Caco-2 (cell line): ENCODE measurements around the gene AGAP1. TPM values are rescaled to one million over a fixed set of nuclear protein-coding genes. Genes with fewer than 3 reads are reported as not detected.

ENCODE experiments used
- BruUV-seq: library from RNA; stranded (reverse); fragments of 400-500 nt; replicated peaks from 2 replicates; lab custom pipeline; 2021; lab: Mats Ljungman, UMichigan
- CTCF ChIA-PET: fragments of 300-600 bp; sonication (Branson Sonifier 250); formaldehyde crosslinking; loops from one replicate; lab custom pipeline; 2022; ENCODE audit warnings: antibody characterized with exemption; lab: Charles Lee
- POLR2A ChIA-PET: fragments of 300-600 bp; sonication (Branson Sonifier 250); formaldehyde crosslinking; loops from one replicate; lab custom pipeline; 2022; ENCODE audit warnings: antibody characterized with exemption; lab: Charles Lee
- DNase-seq, 2 experiments: peaks; one replicate each; pipeline versions ENCODE4 v3.0.0 to v3.0.0-alpha.2; 2020 to 2022
- H3K27me3 ChIP-seq: replicated peaks from 2 replicates; pipeline ENCODE4 v1.6.0; 2011; ENCODE audit warnings: low read length; ENCODE audit not compliant: control insufficient read depth, insufficient read depth
- H3K36me3 ChIP-seq: 2 replicates; pipeline ENCODE4 v1.5.1; 2011; ENCODE audit warnings: low read length; ENCODE audit not compliant: control insufficient read depth, insufficient read depth
- H3K4me1 ChIP-seq: fragments of 250-450 bp; sonication (Bioruptor Pico); 2 replicates; pipeline ENCODE4 v1.5.1; 2020; ENCODE audit warnings: mild to moderate bottlenecking
- H3K4me3 ChIP-seq: 2 replicates; pipeline ENCODE4 v1.5.1; 2011; ENCODE audit warnings: low read depth, mild to moderate bottlenecking, control low read depth, low read length
- H3K9me3 ChIP-seq: fragments of 250-450 bp; sonication (Bioruptor Pico); 2 replicates; pipeline ENCODE4 v1.5.1; 2020; ENCODE audit warnings: mild to moderate bottlenecking, moderate library complexity
- H3K27ac Mint-ChIP-seq: one replicate; pipeline ENCODE4 v1.8.0; 2022; ENCODE audit warnings: mixed read lengths; ENCODE audit not compliant: unreplicated experiment
- H3K27me3 Mint-ChIP-seq: one replicate; pipeline ENCODE4 v1.8.0; 2022; ENCODE audit warnings: mixed read lengths; ENCODE audit not compliant: insufficient read depth, unreplicated experiment
- H3K36me3 Mint-ChIP-seq: one replicate; pipeline ENCODE4 v1.8.0; 2022; ENCODE audit warnings: mild to moderate bottlenecking, mixed read lengths; ENCODE audit not compliant: insufficient read depth, unreplicated experiment
- H3K4me1 Mint-ChIP-seq: one replicate; pipeline ENCODE4 v1.8.0; 2022; ENCODE audit warnings: low read depth, mixed read lengths; ENCODE audit not compliant: unreplicated experiment
- H3K4me3 Mint-ChIP-seq: one replicate; pipeline ENCODE4 v1.8.0; 2022; ENCODE audit warnings: mild to moderate bottlenecking, moderate library complexity, mixed read lengths; ENCODE audit not compliant: unreplicated experiment
- H3K9me3 Mint-ChIP-seq: one replicate; pipeline ENCODE4 v1.8.0; 2022; ENCODE audit warnings: mixed read lengths; ENCODE audit not compliant: unreplicated experiment
- intact Hi-C: fragments of 100-400 bp; cut with micrococcal nuclease; formaldehyde crosslinking; loops from one replicate; pipeline ENCODE4 v1.10.0; 2022; ENCODE audit not compliant: unreplicated experiment
- total RNA-seq: library from RNA; stranded (reverse); gene quantifications from 2 replicates; pipeline ENCODE4 v1.2.3, GENCODE V29; 2022
- TF ChIP-seq, protein P1 (sequence below), 2 experiments: fragments of 200-600 bp in 1 of 2; IDR thresholded peaks; 1 replicate in 1 of 2; 2 replicates in 1 of 2; pipeline versions ENCODE4 v1.5.1 to v1.8.0; 2011 to 2022; ENCODE audit warnings: antibody characterized with exemption in 1 of 2, control low read depth in 1 of 2, inconsistent platforms in 1 of 2, low read depth in 1 of 2, low read length in 1 of 2, mild to moderate bottlenecking in 1 of 2, moderate library complexity in 1 of 2; ENCODE audit not compliant: insufficient read depth in 1 of 2, severe bottlenecking in 1 of 2, unreplicated experiment in 1 of 2

Gene AGAP1
- total RNA-seq, 1 experiment from 2014 or later = 41.7 TPM

DNA sequence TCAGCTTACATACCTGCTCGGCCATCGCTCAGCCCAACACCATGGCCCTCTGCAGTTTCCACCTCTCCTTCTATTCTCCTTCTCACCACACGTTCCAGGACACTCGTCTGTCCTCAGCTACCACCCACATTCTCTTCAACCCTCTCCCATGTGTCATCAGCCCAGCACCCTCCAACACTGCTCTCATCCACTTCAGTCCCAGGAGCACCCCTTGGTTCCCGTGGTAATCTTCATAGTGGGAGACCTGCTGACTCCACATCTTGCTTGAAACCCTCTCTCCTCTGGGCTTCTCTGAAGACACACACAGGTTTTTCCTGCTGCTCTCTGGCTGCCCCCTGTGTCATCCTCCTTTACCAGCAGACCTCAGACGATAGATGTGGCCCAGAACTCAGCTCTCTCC, 445.6 kb downstream of the AGAP1 start:
- Histone ChIP-seq H3K9me3 (no peaks in the 10 kb centered on the region), H3K4me3 (no peak overlapping the region), H3K36me3 (no peaks in the 10 kb centered on the region), H3K4me1 (no peaks in the 10 kb centered on the region), H3K27me3 (no peaks in the 10 kb centered on the region)
- CTCF ChIA-PET = no interaction called here
- H3K4me3 Mint-ChIP-seq = no peak overlapping the region
- TF ChIP-seq, protein P1, sequence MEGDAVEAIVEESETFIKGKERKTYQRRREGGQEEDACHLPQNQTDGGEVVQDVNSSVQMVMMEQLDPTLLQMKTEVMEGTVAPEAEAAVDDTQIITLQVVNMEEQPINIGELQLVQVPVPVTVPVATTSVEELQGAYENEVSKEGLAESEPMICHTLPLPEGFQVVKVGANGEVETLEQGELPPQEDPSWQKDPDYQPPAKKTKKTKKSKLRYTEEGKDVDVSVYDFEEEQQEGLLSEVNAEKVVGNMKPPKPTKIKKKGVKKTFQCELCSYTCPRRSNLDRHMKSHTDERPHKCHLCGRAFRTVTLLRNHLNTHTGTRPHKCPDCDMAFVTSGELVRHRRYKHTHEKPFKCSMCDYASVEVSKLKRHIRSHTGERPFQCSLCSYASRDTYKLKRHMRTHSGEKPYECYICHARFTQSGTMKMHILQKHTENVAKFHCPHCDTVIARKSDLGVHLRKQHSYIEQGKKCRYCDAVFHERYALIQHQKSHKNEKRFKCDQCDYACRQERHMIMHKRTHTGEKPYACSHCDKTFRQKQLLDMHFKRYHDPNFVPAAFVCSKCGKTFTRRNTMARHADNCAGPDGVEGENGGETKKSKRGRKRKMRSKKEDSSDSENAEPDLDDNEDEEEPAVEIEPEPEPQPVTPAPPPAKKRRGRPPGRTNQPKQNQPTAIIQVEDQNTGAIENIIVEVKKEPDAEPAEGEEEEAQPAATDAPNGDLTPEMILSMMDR (IDR thresholded peaks at IDR 0.05; ENCODE audit: insufficient read depth in 1 of 2, low read depth in 1 of 2, low read length in 1 of 2, severe bottlenecking in 1 of 2, unreplicated experiment in 1 of 2) = no peak
- no peaks in the 10 kb centered on the region for H3K27me3 Mint-ChIP-seq
- peaks cover 28% of the 10 kb centered on the region for H3K36me3 Mint-ChIP-seq
- H3K4me1 Mint-ChIP-seq = peaks cover 7% of the 10 kb centered on the region
- DNase-seq = no peak
- POLR2A ChIA-PET = no interaction called here
- no peak overlapping the region for H3K27ac Mint-ChIP-seq
- no TSS peak for BruUV-seq
- H3K9me3 Mint-ChIP-seq = peaks cover 8% of the 10 kb centered on the region
- intact Hi-C loops = no loop called here

DNA sequence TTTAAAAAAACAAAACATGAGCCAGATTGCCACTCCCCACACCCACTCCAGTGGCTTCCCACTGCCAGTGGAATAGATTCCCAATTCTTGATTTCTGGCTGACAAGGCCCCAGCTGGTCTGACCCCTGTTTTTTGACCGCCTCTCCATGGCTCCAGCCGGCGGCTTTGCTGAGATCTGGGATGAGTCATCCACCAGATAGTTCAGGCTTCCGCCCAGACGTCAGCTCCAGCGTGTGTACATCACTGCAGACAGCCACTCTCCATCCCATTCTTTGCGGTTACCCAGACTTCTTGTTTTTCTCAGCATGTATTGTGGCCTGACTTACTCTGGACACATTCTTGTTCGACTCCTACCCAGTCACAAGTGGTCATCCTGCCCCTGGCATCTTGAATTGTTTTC, 446.5 kb downstream of the AGAP1 start:
- Histone ChIP-seq H3K9me3 (no peaks in the 10 kb centered on the region), H3K4me3 (no peak overlapping the region), H3K4me1 (no peaks in the 10 kb centered on the region), H3K27me3 (no peaks in the 10 kb centered on the region), H3K36me3 (no peaks in the 10 kb centered on the region)
- DNase-seq = no peak
- TF ChIP-seq, protein P1 (IDR thresholded peaks at IDR 0.05; ENCODE audit: insufficient read depth in 1 of 2, low read depth in 1 of 2, low read length in 1 of 2, severe bottlenecking in 1 of 2, unreplicated experiment in 1 of 2) = no peak
- no TSS peak for BruUV-seq
- no peaks in the 10 kb centered on the region for H3K27me3 Mint-ChIP-seq
- CTCF ChIA-PET = no interaction called here
- peaks cover 8% of the 10 kb centered on the region for H3K9me3 Mint-ChIP-seq
- no peak overlapping the region for H3K27ac Mint-ChIP-seq
- H3K4me1 Mint-ChIP-seq = peaks cover 7% of the 10 kb centered on the region
- intact Hi-C loops = no loop called here
- peaks cover 28% of the 10 kb centered on the region for H3K36me3 Mint-ChIP-seq
- no peak overlapping the region for H3K4me3 Mint-ChIP-seq
- POLR2A ChIA-PET = no interaction called here

DNA sequence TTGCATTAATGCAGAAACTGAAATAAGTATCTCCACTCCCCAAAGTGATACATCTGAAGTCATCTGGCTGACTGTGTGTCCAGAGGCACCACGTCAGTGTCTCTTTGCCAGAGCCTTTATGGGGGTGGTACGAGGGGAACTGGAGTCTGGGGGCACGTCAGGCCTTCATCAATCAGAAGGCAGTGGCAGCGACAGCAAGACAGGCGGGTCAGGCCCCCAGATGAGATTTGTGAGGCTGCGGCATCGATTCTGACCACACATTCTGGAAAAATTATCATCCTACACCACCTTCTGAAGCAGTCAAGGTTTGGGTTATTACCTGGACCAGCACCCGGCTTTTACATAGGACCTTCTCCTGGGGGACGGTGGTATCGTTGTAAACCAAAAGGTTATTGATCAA, 450.7 kb downstream of the AGAP1 start:
- Histone ChIP-seq H3K4me1 (no peaks in the 10 kb centered on the region), H3K27me3 (no peaks in the 10 kb centered on the region), H3K36me3 (no peaks in the 10 kb centered on the region), H3K4me3 (no peak overlapping the region), H3K9me3 (no peaks in the 10 kb centered on the region)
- Mint-ChIP-seq H3K4me1 (peaks cover 7% of the 10 kb centered on the region), H3K9me3 (no peaks in the 10 kb centered on the region), H3K27ac (no peak overlapping the region), H3K36me3 (peaks cover 10% of the 10 kb centered on the region), H3K4me3 (no peak overlapping the region), H3K27me3 (no peaks in the 10 kb centered on the region)
- TF ChIP-seq, protein P1 (IDR thresholded peaks at IDR 0.05; ENCODE audit: insufficient read depth in 1 of 2, low read depth in 1 of 2, low read length in 1 of 2, severe bottlenecking in 1 of 2, unreplicated experiment in 1 of 2) = no peak
- no TSS peak for BruUV-seq
- DNase-seq = no peak
- intact Hi-C loops = no loop called here
- ChIA-PET CTCF (no interaction called here), POLR2A (no interaction called here)
